HCEC 1CT (cell line): ENCODE results near the gene VSIG10L.

Experiments
- DNase-seq: peaks from one replicate; pipeline ENCODE4 v3.0.0-alpha.2; 2017

Gene VSIG10L

DNA sequence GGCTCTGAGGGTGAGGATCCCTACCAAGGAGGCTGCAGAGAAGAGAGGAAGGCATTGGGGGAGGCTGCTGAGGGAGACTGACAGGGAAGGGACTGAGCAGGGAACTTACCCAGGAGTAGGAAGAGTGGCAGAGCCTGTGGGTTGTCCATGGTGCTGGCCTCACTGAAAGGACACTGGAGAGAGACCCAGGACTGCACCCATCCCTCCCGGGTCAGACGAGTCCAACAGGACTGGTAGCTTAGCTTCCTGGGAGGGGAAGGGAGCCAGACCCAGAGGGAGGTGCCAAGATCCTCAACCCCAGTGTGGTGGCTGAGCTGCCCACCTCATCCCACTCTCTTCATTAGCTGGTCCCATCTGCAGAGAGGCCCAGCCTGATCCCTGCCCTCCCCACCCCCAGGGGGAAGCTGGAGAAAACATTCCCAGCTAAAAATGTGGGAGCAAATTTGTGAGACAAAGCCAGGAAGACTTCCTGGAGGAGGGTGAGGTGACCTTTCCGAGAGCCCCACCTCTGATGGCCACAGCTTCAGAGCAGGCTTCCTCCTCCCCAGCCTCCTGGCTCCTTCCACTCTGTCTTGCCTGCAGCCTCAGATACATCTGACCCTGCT lies at the start of gene VSIG10L:
Gene VSIG10L (minus strand): TSS at position 164 of the 605 bp plus-strand sequence. CDS start 15 bp downstream, at position 149.
- DNase-seq = no peak

DNA sequence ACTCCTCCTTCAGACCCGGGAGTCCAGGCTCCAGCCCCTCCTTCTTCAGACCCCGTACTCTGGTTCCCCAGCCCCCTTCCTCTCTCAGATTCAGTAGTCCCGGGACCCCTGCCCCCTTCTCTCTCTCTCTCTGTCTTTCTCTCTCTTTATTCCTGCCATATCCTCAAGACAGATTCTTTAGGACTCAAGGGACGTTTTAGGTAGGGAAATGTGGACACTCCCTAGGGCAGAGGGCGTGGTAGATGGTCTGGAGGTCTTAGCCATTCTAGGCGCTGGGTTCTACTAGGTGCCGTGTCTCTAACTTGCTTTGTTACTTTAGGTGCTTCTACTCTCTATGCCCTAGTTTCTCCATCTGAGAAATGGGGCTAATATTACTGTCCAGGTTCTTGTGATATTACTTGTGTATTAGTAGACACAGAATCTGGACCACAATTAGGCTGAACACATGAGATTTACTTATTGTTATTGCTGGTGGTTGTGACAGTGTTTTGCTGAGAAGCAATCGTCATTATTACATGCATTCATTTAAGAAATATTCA lies 49.2 kb upstream of the VSIG10L start:
- no peak for DNase-seq

DNA sequence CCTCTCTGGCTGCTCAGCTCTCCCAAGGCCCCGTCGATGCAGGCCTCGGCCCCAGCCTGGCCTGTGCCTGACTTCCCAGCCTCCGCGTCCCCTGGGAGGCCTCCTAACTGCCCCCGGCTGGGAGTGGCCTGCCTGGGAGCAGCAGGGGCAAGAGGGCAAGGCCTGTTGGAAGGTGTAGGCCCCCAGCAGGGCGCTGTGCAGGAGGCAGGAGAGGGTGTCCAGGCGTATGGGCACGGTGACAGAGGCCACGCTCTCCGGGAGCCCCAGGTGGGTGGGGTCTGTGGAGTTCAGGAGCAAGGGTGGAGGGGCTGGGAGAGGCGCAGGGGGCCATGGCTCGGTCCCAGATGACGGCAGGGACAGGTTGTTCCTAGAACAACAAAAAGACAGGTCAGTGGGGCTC lies 47.2 kb upstream of the VSIG10L start:
- DNase-seq = no peak

DNA sequence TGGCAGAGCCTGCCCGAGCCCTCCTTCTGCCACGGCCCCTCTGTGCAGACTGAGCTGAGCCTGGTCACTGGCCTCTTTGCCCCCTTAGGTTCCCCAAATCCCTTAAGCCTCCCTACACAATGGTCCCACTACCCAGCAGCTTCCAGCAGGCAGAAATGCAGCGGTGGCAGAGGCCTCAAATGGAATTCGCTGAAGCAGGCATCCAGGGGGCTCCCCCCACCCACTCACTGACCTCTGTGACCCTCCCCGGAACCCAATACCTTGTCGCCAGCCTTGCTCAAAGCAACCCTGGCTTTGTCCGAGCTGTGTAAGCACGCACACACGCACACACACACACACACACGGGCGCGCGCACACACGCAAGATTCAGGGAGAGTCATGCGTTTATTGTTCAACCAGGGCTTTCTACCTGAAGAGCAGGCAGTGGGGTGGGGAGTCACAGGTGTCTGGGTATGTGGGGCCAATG lies 46.0 kb upstream of the VSIG10L start, which contains the start of gene LIM2:
Gene LIM2 (minus strand): TSS at position 51 of the 466 bp plus-strand sequence. CDS start 531 bp downstream, outside the sequence.
- no peak for DNase-seq

DNA sequence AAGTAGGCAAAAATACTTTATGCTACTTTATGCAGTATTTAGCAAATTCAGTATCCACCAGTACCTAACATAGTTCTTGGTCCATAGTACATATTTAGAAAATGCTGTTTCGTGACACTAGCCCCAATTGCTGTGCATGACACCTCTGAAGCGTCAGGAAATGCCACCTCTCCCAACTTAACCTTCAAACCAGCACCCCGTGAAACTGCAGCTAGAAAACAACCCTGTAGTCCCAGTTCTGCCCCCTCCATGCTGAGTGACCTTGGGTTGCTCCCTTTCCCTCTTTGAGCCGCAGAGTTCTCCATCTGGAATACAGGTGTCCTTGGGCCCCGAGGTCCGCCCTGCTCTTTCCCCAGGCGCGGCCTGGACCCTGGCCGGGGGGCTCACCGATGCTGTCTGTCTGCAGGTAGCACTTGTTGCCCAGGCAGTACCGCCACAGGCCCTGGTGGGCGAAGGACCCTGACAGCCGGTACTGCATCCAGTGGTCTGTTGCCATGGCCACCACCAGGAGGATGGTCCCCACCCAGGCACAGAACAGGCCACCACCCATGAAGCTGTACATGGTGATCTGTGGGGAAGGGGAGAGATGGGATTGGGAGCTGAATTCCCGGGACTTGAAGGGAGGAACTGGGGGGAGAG lies 45.1 kb upstream of the VSIG10L start:
- DNase-seq = no peak

DNA sequence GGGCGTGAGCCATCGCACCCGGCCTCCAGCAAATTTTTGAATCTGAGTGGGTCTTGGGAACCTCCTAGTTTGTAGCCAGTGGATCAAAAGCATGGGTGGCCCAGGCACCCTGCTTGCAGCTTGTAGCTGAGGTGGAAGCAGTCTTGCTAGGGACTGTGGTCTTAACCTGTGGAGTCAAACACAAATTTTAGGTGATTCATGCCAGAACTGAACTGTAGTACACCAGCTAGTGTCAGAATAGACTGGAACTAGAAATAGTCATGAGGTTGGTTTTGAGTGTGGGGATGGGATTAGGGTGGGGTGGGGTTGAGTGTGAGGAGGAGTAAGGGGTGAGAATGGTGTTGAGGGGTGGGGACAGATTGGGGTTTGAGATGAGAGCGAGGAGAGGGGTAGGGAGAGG lies 40.1 kb upstream of the VSIG10L start:
- DNase-seq = no peak

DNA sequence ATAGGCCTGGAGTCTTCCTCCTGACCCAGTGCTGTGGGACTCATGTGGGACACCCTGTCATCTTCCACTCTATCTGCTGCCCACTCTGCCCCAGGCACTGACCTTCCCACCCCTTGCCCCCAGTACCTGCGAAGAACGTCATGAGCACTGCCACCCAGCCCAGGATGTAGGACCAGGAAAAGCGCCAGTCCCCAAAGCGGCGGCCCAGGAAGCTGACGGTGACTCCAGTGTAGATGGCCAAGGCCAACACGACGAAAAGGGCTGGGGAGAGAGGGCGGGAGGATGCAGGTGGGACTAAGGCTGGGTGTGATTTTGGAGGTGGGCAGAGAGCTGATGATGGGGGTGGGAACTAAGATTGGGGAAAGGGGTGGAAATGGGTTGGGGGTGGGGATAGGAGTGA lies 38.4 kb upstream of the VSIG10L start:
- DNase-seq = no peak

DNA sequence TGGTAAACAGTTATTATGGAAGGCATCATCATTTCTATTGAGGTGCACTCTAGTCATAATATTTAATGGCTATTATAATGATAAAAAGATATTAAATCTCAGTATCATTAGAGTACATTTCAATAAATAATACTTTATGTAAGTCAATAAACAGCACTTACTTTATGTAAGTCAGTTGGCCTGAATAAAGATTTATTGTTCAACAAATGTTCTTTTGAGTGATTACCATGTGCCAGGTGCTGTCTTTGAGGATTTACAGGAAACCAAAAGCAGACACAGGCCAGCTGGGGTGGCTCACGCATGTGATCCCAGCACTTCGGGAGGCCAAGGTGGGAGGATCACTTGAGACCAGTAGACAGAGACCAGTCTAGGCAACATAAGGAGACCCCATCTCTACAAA lies 35.5 kb upstream of the VSIG10L start:
- no peak for DNase-seq

DNA sequence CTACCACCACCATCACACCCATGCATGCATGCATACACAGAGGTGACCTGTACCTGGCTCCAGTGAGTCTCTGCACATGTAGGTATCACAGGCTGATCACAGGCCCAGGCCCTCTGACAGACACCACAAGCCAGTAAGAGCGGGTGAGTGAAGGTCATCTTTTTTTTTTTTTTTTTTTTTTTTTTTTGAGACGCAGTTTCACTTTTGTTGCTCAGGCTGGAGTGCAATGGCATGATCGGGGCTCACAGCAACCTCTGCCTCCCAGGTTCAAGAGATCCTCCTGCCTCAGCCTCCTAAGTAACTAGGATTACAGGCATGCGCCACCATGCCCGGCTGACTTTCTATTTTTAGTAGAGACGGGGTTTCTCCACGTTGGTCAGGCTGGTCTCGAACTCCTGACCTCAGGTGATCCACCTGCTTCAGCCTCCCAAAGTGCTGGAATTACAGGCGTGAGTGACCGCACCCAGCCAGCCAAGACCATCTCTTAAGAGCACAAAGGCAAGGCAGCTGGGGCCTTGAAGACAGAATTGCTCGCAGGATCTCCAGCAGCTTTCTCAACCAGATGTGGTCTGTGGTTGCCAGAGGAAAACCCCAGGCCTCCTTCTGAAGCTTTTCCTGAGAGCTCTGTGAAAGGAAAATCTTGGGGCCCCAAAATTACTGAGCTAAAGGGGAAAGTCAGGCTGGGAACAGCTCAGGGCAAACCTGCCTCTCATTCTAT lies 33.7 kb upstream of the VSIG10L start:
- no peak for DNase-seq

DNA sequence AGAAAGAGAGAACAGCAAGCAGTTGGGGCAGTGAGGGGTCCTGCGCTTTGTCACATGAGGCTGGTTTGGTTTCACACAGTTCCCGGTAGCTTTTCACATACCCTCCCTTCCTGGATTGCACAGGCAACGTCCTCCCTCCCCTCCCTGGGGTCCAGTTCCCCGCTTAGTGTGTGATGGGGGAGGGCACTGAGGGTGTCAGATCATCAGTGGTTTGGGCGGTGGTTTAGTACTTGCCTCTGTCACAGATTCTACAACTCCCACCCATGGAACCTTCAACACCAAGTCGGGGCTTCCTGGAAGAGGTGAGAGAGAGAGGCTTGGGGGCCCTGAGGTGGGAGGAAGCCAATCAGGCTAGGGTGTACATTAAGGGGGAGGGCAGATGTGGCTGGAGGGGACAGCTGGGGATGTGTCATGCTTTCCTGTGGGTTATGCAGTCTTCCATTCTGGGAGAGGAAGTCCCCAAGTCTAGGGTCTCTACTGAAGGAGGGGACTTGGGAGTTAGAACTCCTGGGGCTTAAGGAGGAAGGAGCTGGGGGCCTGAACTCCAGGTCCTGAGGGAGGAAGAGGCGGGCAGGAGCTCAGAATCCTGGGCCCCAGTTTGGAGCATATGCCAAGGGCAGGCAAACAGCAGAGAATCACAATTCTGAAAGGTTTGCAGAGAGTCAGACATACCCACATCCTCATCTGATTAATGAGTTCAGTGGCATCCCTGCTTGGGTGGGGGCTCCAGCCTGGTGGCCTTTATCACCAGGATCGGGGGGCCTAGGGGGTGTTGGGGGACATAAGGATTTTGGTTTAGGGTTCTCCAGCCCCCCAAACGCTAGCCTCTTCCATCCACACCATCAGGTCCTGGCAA lies 30.9 kb upstream of the VSIG10L start, which contains the start of gene NKG7:
Gene NKG7 (minus strand): TSS at position 6 of the 856 bp plus-strand sequence. CDS start 119 bp downstream, outside the sequence.
- no peak for DNase-seq

DNA sequence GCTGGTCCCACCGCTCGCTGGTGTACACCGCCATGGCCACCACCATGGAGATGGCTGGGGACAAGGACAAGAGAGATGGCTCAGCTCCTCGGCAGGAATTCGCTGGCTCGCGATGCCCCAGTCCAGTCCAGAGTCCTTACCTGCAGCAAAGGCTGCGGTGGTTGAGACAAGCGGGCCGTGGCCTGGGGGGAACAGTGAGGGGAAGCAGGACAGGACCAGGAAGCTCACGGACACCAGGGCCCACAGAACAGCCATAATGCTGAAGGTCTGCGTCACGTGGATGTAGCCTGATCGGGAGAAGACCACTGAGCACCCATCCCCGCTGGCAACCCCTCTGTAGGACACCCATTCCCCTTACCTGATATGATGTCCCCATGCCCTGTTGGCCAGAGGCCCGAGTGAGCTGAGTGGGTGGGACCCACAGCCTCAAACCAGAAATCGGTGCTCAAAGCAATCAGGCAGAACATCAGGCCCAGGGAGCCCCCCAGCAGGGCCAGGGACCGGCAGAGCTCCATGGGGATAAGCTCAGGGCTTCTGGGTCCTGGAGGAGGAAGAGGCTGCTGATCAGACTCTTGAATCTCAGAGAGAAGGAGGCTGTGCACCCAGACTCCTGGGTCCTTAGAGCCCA lies 30.2 kb upstream of the VSIG10L start:
- no peak for DNase-seq

DNA sequence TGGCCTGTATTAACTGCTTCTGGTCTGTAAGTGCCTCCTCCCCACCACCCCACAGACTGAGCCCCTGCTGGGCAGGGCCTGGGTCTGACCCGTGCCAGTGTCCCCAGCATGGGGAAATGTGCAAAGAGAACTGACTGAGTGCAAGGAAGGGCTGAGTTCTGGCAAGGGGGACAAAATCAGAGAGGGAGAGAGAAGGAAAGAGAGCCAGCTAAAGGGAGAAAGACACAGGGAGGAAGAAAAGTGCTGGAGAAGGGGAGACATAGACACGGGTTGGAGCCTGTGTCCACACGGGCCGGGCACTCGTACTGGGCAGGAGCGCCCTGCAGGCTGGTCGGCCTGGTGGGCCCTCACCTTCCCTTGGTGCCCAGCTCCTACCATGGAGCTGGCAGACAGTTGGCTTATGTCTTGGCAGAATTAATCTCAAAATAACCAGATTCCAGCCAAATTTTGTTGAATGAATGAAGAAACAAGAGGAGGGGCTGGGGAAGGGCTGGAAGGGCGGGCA lies 29.3 kb upstream of the VSIG10L start:
- no peak for DNase-seq

DNA sequence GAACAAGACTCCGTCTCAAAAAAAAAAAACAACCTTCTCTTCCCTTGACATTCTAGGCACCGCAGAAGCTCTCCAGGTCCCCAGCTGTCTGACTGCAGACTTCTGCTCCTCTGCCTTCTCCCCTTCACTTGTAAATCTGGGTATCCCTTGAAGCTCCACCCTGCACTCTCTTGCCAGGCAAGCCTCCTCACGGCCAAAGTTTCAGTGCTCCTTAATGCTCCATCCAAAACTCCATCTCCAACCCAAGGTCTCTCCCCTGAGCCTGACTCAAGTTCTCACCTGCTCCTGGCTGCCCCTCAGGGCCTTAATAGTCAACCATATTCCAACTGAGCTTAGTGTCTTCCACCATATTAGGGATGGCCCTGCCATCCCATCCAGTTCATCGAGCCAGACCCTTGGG lies 28.3 kb upstream of the VSIG10L start:
- DNase-seq = no peak

DNA sequence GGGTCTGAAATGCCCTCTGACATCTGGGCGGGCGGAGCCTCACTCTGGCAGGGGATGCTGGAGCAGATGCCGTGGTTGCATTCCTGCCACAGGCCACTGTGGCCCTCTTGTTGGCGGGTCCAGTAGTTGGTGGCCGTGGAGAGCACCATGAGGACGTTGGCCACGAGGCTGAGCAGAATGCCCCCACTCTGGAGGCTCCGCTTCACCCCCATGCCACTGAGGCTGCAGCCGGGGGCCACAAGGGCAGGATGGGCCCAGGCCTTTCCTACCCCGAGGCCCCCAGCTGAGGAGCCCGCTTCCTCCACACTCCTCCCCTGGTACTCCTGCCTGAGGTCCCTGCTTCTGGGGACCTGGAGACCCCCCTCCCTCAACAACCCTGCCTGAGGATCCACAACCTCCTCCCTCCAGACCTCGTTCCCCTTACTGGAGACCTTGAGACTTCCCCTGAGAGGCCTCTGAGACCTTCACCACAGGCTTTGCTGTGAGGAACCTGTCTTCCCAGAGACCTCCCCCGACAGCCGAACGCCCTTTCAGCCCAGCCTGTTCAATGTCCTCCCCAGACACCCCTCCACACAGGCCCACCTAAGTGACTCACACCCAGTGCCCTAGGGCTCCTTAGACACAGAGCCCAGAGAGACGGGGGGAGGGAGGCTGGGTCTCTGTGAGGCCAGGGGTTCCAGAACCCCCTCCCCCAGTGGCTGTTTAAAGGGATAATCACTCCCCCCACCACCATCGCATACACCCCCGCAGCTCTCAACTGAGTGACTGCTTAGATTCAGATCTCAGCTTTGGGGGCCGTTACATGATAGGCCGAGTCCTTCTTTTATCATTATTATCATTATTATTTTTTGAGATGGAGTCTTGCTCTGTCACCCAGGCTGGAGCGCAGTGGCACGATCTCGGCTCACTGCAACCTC lies 26.7 kb upstream of the VSIG10L start, which contains the start of gene CLDND2:
Gene CLDND2 (minus strand): TSS at position 638 of the 917 bp plus-strand sequence. CDS start 426 bp downstream, at position 212.
- no peak for DNase-seq

DNA sequence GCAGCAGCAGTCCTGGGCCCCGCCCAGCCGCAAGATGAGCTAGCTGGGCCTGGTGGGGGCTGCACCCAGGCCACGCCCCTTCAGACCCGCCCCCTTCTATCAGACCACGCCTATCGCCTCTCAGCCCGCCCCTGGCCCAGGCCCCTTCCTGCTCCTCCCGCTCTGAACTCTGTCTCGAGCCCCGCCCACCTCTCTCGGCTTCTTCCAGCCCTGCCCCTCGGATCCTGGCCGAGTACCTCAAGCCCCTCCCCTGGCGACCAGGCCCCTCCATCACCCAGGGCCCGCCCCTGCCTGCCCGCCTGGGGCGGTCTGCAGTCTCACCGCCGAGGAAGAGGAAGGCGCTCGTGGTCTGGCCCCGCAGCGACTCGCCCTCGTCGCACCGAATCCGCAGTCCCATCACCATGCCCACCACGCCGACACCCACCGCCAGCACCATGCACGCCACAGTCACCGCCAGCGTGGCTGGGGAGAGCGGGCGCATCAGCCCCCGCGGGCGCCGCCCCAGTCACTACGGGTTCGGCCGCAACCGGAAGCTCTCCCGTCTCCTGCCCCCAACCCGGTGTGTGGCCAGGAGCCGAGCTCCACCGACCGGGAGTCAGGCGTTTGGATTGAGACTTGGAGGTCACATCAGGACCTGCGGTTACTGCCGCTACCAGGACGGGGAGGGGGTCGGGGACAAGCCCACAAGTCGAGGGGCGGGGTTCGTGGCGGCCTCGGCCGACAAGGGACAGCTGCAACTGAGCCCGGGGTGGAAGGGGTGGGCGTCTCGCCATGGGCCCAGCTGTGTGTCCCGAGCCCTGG lies 25.8 kb upstream of the VSIG10L start:
- peak; percentile 98 for DNase-seq

DNA sequence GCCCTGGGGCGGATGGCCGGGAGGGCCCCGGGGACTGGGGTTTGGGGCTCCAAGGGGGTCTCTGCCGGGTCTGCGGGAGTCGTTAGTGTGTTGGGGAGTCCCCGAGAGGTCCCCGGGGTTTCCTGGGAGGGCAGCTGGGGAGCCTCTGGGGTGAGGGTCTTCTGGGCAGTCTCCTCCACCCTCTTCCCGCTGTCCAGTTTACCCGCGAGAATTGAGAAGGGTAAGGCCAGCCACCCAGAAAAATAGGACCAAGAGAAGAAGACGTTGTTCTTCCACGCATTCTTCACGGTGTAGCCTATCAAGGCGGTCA lies 25.3 kb upstream of the VSIG10L start:
- DNase-seq = no peak

DNA sequence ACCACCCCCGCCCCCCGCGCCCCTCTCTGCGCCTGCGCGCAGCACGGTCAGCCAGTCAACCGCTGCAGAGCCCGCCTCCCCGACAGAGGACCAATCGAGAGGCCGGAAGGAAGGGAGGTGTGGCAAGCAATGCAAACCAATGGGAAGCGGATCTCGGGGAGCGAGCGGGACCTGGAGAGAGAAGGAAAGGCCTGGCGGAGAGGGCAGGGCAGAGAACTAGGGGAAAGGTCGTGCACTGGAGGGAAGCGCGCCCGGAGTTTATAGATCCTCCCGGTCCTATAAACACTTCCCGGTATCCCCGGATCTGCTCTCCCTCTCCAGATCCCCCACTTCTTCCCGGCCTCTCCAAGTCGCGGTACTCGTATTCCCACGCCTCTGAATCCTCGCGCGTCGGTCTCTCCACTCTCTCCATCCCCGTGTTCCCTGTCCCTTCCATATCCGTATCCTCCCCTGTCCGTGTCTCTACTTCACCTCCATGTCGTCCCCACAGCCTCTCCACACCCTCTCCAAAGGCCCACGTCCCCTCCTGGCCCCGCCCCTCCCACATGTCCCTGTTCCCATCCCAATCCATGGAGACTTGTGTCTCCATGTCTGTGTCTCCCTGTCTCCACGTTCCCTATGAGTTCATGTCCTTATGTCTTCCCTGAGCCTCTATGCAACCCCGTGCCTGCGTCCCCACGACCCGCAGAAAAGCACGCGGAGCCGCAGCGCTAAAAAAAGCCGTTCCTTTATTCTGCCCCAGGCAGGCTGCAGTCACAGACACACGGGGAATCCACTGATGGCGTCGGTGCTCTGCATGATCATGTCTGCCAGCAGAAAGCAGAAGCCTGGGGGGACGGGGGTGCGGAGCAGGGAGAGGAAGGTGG lies 24.7 kb upstream of the VSIG10L start:
- peak; percentile 98 for DNase-seq

DNA sequence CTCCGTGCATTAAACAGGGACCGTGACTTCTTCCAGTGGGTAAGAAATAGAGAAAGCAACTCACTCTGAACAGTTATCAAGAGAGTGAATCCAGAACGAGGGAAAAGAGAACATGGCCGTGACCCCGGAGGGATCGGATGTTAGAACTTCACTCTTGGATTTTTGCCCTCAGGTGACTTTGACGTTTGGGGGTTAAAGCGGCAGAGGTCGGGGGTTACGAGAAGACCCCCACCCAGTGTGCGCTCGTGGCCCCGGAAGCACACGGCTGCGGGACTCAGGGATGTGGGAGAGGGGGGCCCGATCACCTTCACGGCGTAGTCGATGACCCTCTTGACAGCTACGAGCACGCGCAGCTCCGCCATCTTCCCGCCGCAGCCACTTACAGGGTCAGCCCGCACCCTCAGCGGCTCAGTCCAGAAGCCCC lies 24.0 kb upstream of the VSIG10L start, which contains the start of gene ETFB:
Gene ETFB (minus strand): TSS at position 424 of the 424 bp plus-strand sequence. CDS start 62 bp downstream, at position 362.
- DNase-seq = no peak
